Activated T-helper 9 cell treated with anti-CD3 and anti-CD28 coated beads, Interleukin-2, amount 50 U/mL, for 16 hours (primary cell): Measurements from ENCODE around the gene LHFPL2.
"Not testable (repeated sequence)": the region's sequence is repeated elsewhere in the genome, so short reads cannot be mapped to it uniquely, and the experiment has no call there.

ENCODE experiments used
- DNase-seq: peaks from one replicate; pipeline ENCODE4 v3.0.0-alpha.2; 2020; ENCODE audit warnings: low read depth

LHFPL2 gene

GRCh38 chr5:78648359-78649210, at the start of gene LHFPL2:
LHFPL2 (minus strand) TSS chr5:78648772; CDS start chr5:78510213, 138,559 bp downstream.
- no peak for DNase-seq

- DNase-seq = no peak
These were observed 48.1 kb upstream of the LHFPL2 start for GRCh38 chr5:78696637-78697036.

- DNase-seq = not testable (repeated sequence)
These were observed 47.5 kb upstream of the LHFPL2 start for GRCh38 chr5:78696052-78696451.

GRCh38 chr5:78693339-78693738, 44.8 kb upstream of the LHFPL2 start:
- DNase-seq = no peak

GRCh38 chr5:78691084-78691960, 42.8 kb upstream of the LHFPL2 start:
- DNase-seq = no peak

GRCh38 chr5:78690253-78690972, 41.8 kb upstream of the LHFPL2 start:
- no peak for DNase-seq

GRCh38 chr5:78689540-78690252, 41.1 kb upstream of the LHFPL2 start:
- no peak for DNase-seq

GRCh38 chr5:78687514-78687913, 38.9 kb upstream of the LHFPL2 start:
- not testable (repeated sequence) for DNase-seq

GRCh38 chr5:78683905-78684304, 35.3 kb upstream of the LHFPL2 start:
- DNase-seq = not testable (repeated sequence)

- no peak for DNase-seq
These were observed 31.3 kb upstream of the LHFPL2 start for GRCh38 chr5:78679905-78680304.

GRCh38 chr5:78677777-78678668, 29.5 kb upstream of the LHFPL2 start:
- DNase-seq = no peak

GRCh38 chr5:78675956-78676730, 27.6 kb upstream of the LHFPL2 start:
- no peak for DNase-seq

- DNase-seq = not testable (repeated sequence)
These were observed 25.3 kb upstream of the LHFPL2 start for GRCh38 chr5:78673827-78674226.

- DNase-seq = no peak
These were observed 23.6 kb upstream of the LHFPL2 start for GRCh38 chr5:78672154-78672553.

GRCh38 chr5:78671609-78672008, 23.0 kb upstream of the LHFPL2 start:
- DNase-seq = no peak

GRCh38 chr5:78670701-78671269, 22.2 kb upstream of the LHFPL2 start:
- DNase-seq = no peak

- no peak for DNase-seq
These were observed 20.8 kb upstream of the LHFPL2 start for GRCh38 chr5:78669331-78669730.

GRCh38 chr5:78667461-78668103, 19.0 kb upstream of the LHFPL2 start:
- DNase-seq = no peak

GRCh38 chr5:78666975-78667374, 18.4 kb upstream of the LHFPL2 start:
- not testable (repeated sequence) for DNase-seq
